HG02571 (cell line): Measurements from ENCODE around the gene ARMH1.
"Not testable (repeated sequence)": the region's sequence is repeated elsewhere in the genome, so short reads cannot be mapped to it uniquely, and the experiment has no call there.

Experiments
- ATAC-seq: cut with Tn5 transposase; IDR thresholded peaks from one replicate; pipeline ENCODE4 v1.9.1; 2021; ENCODE audit warnings: mild to moderate bottlenecking, moderate library complexity; ENCODE audit not compliant: unreplicated experiment

ARMH1 gene

GRCh38 chr1:44664730-44665370 is 9.7 kb upstream of the ARMH1 start:
- ATAC-seq, result no peak

DNA sequence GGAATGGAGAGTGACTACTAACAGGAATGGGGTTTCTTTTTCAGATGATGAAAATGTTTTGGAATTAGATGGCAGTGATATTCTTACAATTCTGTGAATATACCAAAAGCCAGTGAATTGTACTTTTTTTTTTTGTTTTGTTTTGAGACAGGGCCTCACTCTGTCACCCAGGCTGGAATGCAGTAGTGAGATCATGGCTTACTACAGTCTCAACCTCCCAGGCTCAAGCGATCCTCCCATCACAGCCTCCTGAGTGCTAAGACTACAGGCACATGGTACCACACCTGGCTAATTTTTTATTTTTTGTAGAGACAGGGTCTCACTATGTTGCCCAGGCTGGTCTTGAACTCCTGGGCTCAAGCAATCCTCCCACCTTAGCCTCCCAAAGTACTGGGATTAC is 7.8 kb upstream of the ARMH1 start:
- not testable (repeated sequence) for ATAC-seq

- no peak for ATAC-seq
These were observed 3.5 kb upstream of the ARMH1 start for GRCh38 chr1:44670751-44671640.

DNA sequence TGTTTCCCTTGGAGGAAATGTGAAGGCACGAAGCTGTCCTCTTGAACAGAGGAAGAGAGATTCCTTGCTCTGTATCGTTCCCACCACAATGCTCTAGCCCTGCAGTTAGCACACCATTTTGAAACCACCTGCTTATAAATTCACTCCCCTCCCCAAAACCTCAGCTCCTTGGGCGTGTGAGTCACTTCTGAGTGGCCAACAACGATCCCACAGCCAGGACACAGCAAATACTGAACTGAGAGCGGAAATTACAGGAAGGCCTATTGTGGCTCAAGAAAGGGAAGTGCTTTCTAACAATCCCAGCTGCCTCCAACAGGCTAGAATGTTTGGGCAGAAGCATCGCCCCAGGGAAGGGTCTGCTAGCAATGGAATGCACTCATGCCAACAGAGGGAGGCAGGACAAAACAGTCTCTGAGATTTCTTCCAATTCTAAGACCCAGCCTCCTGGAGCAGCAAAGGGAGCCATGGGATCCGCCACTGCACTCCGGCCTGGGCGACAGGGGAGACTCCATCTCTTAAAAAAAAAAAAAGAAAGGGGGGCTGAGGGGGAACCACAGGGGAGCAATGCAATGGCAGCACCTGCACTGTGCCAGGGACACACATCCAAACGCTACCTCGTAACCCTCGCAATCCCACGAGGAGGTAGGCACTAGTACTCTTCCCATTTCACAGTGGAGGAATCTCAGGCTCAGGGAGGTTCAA is 2.1 kb upstream of the ARMH1 start:
- no peak for ATAC-seq

GRCh38 chr1:44672961-44673674 is 1.4 kb upstream of the ARMH1 start:
- no peak for ATAC-seq

- ATAC-seq, result no peak
These were observed 820 bp upstream of the ARMH1 start for GRCh38 chr1:44673675-44674112.

DNA sequence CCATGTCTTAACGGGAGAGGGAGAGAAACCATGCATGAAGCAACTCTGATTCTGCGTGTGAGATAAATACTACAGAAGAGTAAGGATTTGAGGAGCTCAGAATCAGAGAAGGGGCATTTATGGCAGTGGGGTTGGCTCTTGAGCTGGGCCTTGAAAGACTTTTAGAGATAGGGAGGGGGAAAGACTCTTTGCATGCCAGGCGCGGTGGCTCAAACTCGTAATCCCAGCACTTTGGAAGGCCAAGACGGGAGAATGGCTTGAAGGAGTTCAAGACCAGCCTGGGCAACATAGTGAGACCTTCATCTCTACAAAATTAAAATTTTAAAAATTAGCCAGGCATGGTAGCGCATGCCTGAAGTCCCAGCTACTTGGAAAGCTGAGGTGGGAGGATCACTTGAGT is 672 bp downstream of the ARMH1 start:
- ATAC-seq, result no peak

DNA sequence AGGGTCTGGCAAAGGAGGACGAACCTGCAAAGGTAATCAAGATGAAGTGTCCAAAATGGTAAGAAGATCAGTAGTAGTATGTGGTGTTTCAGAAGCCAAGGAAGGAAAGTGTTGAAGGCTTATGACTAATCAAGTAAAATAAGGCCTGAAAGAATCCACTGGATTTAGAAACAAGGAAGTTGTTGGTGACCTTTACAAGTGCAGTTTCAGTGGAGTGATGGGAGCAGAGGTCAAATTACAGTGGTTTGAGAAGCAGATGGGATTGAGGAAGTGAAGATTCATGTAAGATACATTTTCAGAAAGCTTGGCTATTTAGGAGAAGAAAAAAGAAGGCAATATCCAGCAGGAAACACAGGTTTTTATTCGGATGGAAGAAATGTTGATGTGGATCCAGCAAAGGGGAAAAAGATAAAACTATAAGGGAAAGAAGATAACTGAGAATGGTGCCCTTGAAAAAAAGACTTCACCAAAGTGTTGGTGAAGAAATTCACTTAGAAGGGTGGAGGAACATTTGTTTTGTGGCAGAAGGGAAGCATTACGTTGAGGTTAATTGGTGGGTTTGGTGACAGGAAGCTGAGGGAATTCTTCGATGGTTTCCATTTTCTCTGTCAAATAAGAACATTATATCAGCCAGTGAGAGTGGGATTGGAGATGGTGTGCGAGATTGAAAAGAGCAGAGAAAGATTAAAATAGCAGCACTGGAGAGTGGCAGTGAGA is 2.1 kb downstream of the ARMH1 start:
- ATAC-seq, result no peak

DNA sequence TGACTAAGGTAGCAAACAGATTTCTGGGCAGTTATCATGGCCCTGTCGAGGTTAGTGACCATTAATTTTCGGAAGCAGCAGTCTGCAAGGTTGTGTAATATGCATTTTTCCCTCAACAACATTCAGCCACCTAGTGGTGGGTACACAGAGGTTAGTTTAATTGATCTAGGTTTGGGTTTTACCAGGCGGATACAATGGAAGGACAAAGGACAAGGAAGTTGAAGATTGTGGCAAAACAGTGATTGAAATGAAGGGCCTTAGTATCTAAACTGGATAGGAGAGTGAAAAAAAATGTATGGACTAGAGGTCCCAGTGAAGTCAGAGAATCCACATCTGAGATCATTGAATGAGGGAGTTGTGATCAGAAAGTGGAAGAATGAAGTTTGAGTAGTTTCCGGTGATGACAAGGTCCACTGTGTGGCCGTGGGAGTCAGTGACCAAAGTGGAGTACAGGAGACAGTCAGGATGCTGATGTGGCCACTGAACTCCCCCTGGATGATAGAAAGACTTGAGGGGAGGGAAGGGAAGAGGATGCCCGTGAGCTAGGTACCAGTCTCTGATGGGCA is 2.8 kb downstream of the ARMH1 start:
- ATAC-seq, result no peak

DNA sequence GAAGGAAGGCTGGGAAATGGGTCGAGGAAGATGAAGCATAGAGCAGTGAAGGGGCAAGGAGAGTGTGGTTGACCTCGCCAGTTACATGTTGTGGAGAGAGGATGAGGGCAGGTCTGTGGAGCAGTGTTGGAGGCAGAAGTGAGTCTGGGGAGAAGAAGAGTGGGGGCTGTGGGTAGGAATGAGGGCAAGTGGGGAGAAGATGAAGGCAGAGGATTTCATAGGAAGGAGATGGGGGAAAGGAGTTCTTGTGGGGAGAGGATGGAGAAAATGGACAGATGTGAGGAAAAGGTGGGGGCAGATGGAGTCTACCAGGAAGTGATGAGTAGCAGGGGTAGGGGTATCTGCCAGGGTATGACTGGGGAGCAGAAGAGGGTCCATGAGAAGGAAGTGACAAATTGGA is 3.6 kb downstream of the ARMH1 start:
- ATAC-seq, result no peak

DNA sequence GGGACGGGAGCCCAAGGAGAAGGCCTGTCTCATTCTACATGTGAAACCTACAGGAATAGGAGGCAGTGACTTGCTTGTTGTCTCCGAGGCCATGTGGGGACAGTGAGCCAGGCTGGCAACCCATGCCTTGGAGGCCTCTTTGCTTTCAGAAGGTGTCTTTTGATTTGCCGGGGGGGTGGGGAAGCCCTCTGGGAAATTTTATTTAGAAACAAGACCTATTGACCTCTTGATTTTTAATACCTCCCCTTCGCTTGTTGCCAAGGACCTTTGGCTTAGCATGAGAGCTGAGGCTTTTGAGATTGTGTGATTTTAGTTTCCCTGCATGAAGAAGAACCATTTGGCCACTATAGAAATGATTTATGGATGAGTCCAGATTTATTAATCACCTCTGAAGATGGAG is 4.1 kb downstream of the ARMH1 start:
- ATAC-seq, result no peak

- no peak for ATAC-seq
These were observed 5.0 kb downstream of the ARMH1 start for GRCh38 chr1:44679468-44679867.

DNA sequence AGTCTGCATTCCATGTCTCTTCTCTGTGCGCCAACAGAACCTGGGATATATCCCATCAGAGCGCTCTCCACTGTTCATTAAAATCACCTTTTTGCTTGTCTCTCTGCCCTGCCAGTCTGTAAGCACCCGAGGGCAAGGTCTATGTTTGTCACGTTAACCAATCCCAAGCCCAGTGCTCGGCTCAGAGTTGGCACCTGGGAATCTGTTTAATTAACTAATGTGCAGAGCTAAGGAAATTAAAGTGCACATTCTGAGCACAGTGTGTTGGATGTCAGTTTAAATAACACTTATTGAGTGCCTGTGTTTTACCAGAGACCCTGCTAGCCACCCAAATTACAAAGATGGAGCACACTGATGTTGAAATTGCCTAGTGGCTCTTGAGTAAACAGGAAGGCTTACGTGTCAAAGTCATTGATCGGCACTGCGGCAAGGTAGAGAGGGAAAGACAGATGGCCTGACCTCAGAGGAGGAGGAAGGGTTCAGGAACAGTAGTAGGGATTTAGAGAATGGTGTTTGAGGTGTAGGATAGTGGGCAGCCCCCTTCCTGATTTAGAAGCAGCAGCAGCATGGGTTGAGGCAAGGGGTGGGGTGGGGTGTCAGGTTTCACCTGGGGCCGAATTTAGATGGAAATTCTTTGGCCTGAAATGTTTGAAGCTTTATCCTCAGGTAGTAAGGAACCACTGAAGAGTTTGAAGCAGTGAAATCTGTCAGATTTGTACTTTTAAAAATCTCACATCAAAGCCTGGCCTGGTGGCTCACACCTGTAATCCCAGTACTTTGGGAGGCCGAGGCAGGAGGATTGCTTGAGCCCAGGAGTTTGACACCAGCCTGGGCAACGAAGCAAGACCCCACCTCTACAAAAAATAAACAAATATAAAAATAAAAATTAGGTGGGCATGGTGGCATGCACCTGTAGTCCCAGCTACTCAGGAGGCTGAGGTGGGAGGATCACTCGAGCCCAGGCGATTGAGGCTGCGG is 7.7 kb downstream of the ARMH1 start:
- ATAC-seq, result no peak

DNA sequence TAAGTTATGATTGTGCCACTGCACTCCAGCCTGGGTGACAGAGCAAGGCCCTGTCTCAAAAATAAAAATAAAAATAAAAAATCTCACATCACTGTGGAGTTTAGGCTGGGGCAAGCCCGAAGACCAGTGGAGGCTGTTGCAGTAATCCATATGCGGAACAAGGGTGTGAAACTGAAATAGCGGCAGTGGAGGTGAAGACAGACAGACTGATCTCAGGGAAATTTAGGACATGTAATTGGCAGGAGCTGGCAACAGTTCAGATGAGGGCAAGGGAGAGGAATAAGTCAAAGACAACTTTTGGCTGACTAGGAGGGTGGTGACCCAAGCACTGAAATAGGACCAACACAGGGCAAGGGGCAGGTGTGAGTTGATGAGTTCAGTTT is 8.4 kb downstream of the ARMH1 start:
- no peak for ATAC-seq

DNA sequence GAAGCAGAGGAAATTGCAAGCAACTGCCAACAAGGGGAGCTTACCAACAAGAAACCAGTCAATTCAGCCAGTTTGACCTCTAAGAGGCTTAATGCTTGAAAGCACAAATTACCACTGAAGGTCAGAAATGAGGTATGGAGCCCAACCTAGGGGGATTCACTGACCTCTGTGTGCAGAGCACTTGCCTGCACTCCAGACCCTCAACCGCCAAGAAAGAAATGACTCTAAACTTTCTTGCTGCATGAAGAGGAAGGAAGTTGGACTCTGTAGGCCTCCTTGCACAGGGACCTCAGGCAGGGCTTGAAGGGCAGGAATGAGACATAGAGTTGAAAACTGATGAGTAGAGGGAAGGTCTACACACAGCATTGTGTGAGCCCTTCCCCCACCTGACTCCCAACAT is 10.0 kb downstream of the ARMH1 start:
- no peak for ATAC-seq

GRCh38 chr1:44685218-44685617 is 10.7 kb downstream of the ARMH1 start:
- no peak for ATAC-seq

DNA sequence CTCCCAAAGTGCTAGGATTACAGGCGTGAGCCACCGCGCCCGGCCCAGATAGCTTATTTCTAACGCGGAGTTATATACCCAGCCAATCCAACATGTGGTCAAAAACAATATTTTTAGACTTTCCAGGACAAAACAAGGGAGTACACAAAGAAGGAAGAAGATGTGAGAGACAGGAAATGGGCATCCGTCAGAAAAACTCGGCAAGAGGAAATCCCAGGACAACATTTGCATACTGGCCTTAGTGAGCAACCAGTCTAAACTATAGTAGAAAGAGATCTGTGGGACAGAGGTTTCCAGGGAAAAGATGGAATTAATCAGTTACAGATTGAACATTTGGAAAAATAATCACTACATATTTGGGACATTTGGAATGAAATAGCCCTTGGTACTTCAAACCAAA is 11.4 kb downstream of the ARMH1 start:
- no peak for ATAC-seq

- ATAC-seq, result no peak
These were observed 14.4 kb downstream of the ARMH1 start for GRCh38 chr1:44688760-44689446.

- no peak for ATAC-seq
These were observed 14.9 kb downstream of the ARMH1 start for GRCh38 chr1:44689447-44689765.
